ENCODE results near the gene NOXA1.
"Not testable (repeated sequence)": the region's sequence is repeated elsewhere in the genome, so short reads cannot be mapped to it uniquely, and the experiment has no call there.

The NOXA1 gene

GRCh38 chr9:137405677-137406081, 17.5 kb upstream of the NOXA1 start:
- in situ Hi-C loops (cut with MboI; ENCODE audit: low sequenced_read_pairs): loop anchor here (5.0 kb wide), 1 partner anchor 113 kb away; no protein-coding TSS in a partner anchor

GRCh38 chr9:137406085-137406760, 17.0 kb upstream of the NOXA1 start:
- in situ Hi-C loops (cut with MboI; ENCODE audit: low sequenced_read_pairs): loop anchor here (5.0 kb wide), 1 partner anchor 114 kb away; no protein-coding TSS in a partner anchor

GRCh38 chr9:137406876-137407589, 16.2 kb upstream of the NOXA1 start:
- in situ Hi-C loops (cut with MboI; ENCODE audit: low sequenced_read_pairs): loop anchor here (5.0 kb wide), 1 partner anchor 115 kb away; no protein-coding TSS in a partner anchor

GRCh38 chr9:137407590-137408300, 15.4 kb upstream of the NOXA1 start:
- in situ Hi-C loops (cut with MboI; ENCODE audit: low sequenced_read_pairs): loop anchor here (5.0 kb wide), 1 partner anchor 115 kb away; no protein-coding TSS in a partner anchor

GRCh38 chr9:137408651-137409405, 14.4 kb upstream of the NOXA1 start:
- in situ Hi-C loops (cut with MboI; ENCODE audit: low sequenced_read_pairs): loop anchor here (5.0 kb wide), 1 partner anchor 117 kb away; no protein-coding TSS in a partner anchor

GRCh38 chr9:137409515-137409914, 13.7 kb upstream of the NOXA1 start:
- in situ Hi-C loops (cut with MboI; ENCODE audit: low sequenced_read_pairs): loop anchor here (5.0 kb wide), 1 partner anchor 117 kb away; no protein-coding TSS in a partner anchor

- in situ Hi-C loops (cut with MboI; ENCODE audit: low sequenced_read_pairs): not testable (repeated sequence)
Observed at GRCh38 chr9:137410236-137410890, 12.8 kb upstream of the NOXA1 start.

GRCh38 chr9:137410891-137411249, 12.3 kb upstream of the NOXA1 start:
- in situ Hi-C loops (cut with MboI; ENCODE audit: low sequenced_read_pairs): no loop called here

GRCh38 chr9:137411260-137411644, 11.9 kb upstream of the NOXA1 start:
- in situ Hi-C loops (cut with MboI; ENCODE audit: low sequenced_read_pairs): no loop called here

GRCh38 chr9:137411645-137412380, 11.4 kb upstream of the NOXA1 start:
- in situ Hi-C loops (cut with MboI; ENCODE audit: low sequenced_read_pairs): no loop called here

- in situ Hi-C loops (cut with MboI; ENCODE audit: low sequenced_read_pairs): no loop called here
Observed at GRCh38 chr9:137412431-137412830, 10.8 kb upstream of the NOXA1 start.

GRCh38 chr9:137415451-137415850, 7.7 kb upstream of the NOXA1 start:
- in situ Hi-C loops (cut with MboI; ENCODE audit: low sequenced_read_pairs): no loop called here

- in situ Hi-C loops (cut with MboI; ENCODE audit: low sequenced_read_pairs): no loop called here
Observed at GRCh38 chr9:137416006-137416562, 7.1 kb upstream of the NOXA1 start.

- in situ Hi-C loops (cut with MboI; ENCODE audit: low sequenced_read_pairs): no loop called here
Observed at GRCh38 chr9:137416563-137417151, 6.5 kb upstream of the NOXA1 start.

- in situ Hi-C loops (cut with MboI; ENCODE audit: low sequenced_read_pairs): no loop called here
Observed at GRCh38 chr9:137417161-137418021, 5.8 kb upstream of the NOXA1 start.

GRCh38 chr9:137421838-137422603, 1.2 kb upstream of the NOXA1 start:
- in situ Hi-C loops (cut with MboI; ENCODE audit: low sequenced_read_pairs): no loop called here

Data from HL-60/S4 (cell line).